ENCODE measurements around the gene PCDHGA7. TPM values are rescaled to one million over a fixed set of nuclear protein-coding genes. Genes with fewer than 3 reads are reported as not detected.
A peak's percentile ranks its signal among the peaks of the same experiment; 100 is the strongest.
"Not testable (repeated sequence)": the region's sequence is repeated elsewhere in the genome, so short reads cannot be mapped to it uniquely, and the experiment has no call there.

Gene PCDHGA7
- total RNA-seq, 1 donor: 6.5 TPM

- Histone ChIP-seq H3K4me3 (ENCODE audit: insufficient read depth, low read length) (peak within 1 kb of the TSS; percentile 70), H3K27me3 (ENCODE audit: insufficient read depth, low read length) (peaks cover 16% of the 10 kb centered on the region), H3K36me3 (ENCODE audit: insufficient read depth, low read length) (no peaks in the 10 kb centered on the region), H3K27ac (ENCODE audit: low read depth, low read length) (no peak within 1 kb of the TSS), H3K4me1 (ENCODE audit: insufficient read depth, low read length) (no peaks in the 10 kb centered on the region), H3K4me2 (ENCODE audit: insufficient read depth, low read length) (peak within 1 kb of the TSS; percentile 65), H2AFZ (ENCODE audit: low read length) (peak within 1 kb of the TSS; percentile 87), H4K20me1 (ENCODE audit: insufficient read depth, low read length) (no peaks in the 10 kb centered on the region), H3K9me3 (ENCODE audit: low read depth, low read length) (peaks cover 2% of the 10 kb centered on the region), H3K79me2 (ENCODE audit: insufficient read depth, low read length) (no peaks in the 10 kb centered on the region)
- TF ChIP-seq CTCF (IDR thresholded peaks at IDR 0.05; ENCODE audit: extremely low read depth, low read depth, low read length): peak; percentile 60
- DNase-seq (ENCODE audit: insufficient read length, low spot score, missing footprints): peak; percentile 92
These were observed 39.1 kb upstream of the PCDHGA7 start, which contains the start of gene PCDHGA3 for GRCh38 chr5:141343242-141343952. Gene PCDHGA3 (plus strand): TSS chr5:141343829. CDS start chr5:141344034, 205 bp downstream.

- peak overlapping the region; percentile 87 for H2AFZ ChIP-seq (ENCODE audit: low read length)
- no peaks in the 10 kb centered on the region for H3K36me3 ChIP-seq (ENCODE audit: insufficient read depth, low read length)
- H3K4me2 ChIP-seq (ENCODE audit: insufficient read depth, low read length): peak overlapping the region; percentile 65
- H3K27ac ChIP-seq (ENCODE audit: low read depth, low read length): no peak overlapping the region
- no peaks in the 10 kb centered on the region for H4K20me1 ChIP-seq (ENCODE audit: insufficient read depth, low read length)
- DNase-seq (ENCODE audit: insufficient read length, low spot score, missing footprints): no peak
- peaks cover 16% of the 10 kb centered on the region for H3K27me3 ChIP-seq (ENCODE audit: insufficient read depth, low read length)
- H3K4me1 ChIP-seq (ENCODE audit: insufficient read depth, low read length): no peaks in the 10 kb centered on the region
- H3K9me3 ChIP-seq (ENCODE audit: low read depth, low read length): peaks cover 2% of the 10 kb centered on the region
- H3K79me2 ChIP-seq (ENCODE audit: insufficient read depth, low read length): no peaks in the 10 kb centered on the region
- peak; percentile 7 for TF ChIP-seq CTCF (IDR thresholded peaks at IDR 0.05; ENCODE audit: extremely low read depth, low read depth, low read length)
- peak overlapping the region; percentile 70 for H3K4me3 ChIP-seq (ENCODE audit: insufficient read depth, low read length)
These were observed 38.5 kb upstream of the PCDHGA7 start for GRCh38 chr5:141343953-141344463.

- Histone ChIP-seq H3K4me2 (ENCODE audit: insufficient read depth, low read length) (no peak overlapping the region), H3K9me3 (ENCODE audit: low read depth, low read length) (peaks cover under 1% of the 10 kb centered on the region), H3K4me3 (ENCODE audit: insufficient read depth, low read length) (no peak overlapping the region), H3K79me2 (ENCODE audit: insufficient read depth, low read length) (no peaks in the 10 kb centered on the region), H3K27me3 (ENCODE audit: insufficient read depth, low read length) (peaks cover 13% of the 10 kb centered on the region), H3K27ac (ENCODE audit: low read depth, low read length) (no peak overlapping the region), H2AFZ (ENCODE audit: low read length) (no peak overlapping the region), H3K4me1 (ENCODE audit: insufficient read depth, low read length) (no peaks in the 10 kb centered on the region), H3K36me3 (ENCODE audit: insufficient read depth, low read length) (no peaks in the 10 kb centered on the region), H4K20me1 (ENCODE audit: insufficient read depth, low read length) (no peaks in the 10 kb centered on the region)
- TF ChIP-seq CTCF (IDR thresholded peaks at IDR 0.05; ENCODE audit: extremely low read depth, low read depth, low read length): no peak
- DNase-seq (ENCODE audit: insufficient read length, low spot score, missing footprints): no peak
These were observed 37.2 kb upstream of the PCDHGA7 start for GRCh38 chr5:141345327-141345726.

- peaks cover 18% of the 10 kb centered on the region for H3K27me3 ChIP-seq (ENCODE audit: insufficient read depth, low read length)
- not testable (repeated sequence) for H3K4me1 ChIP-seq (ENCODE audit: insufficient read depth, low read length); DNase-seq (ENCODE audit: insufficient read length, low spot score, missing footprints); H3K4me2 ChIP-seq (ENCODE audit: insufficient read depth, low read length); H3K9me3 ChIP-seq (ENCODE audit: low read depth, low read length); H3K27ac ChIP-seq (ENCODE audit: low read depth, low read length); H3K36me3 ChIP-seq (ENCODE audit: insufficient read depth, low read length); H2AFZ ChIP-seq (ENCODE audit: low read length); H3K4me3 ChIP-seq (ENCODE audit: insufficient read depth, low read length); H4K20me1 ChIP-seq (ENCODE audit: insufficient read depth, low read length); H3K79me2 ChIP-seq (ENCODE audit: insufficient read depth, low read length)
These were observed 36.5 kb upstream of the PCDHGA7 start for GRCh38 chr5:141346017-141346416.

Data from osteoblast (primary cell).